HCT116 (cell line): ENCODE data around the gene NRCAM. TPM values are rescaled to one million over a fixed set of nuclear protein-coding genes. Genes with fewer than 3 reads are reported as not detected.

Experiments used
- ATAC-seq: fragments of 200-7000 bp; cut with Tn5 transposase; 2 replicates; pipeline ENCODE4 v1.9.1; 2020; ENCODE audit warnings: mild to moderate bottlenecking, moderate library complexity
- BruUV-seq: library from RNA; stranded (reverse); fragments of 400-500 nt; replicated peaks from 2 replicates; lab custom pipeline; 2021; lab: Mats Ljungman, UMichigan
- CTCF ChIA-PET: fragments of 300-600 bp; sonication (Branson Sonifier 250); formaldehyde crosslinking; loops from one replicate; lab custom pipeline; 2021; ENCODE audit warnings: antibody characterized with exemption; lab: Charles Lee
- POLR2A ChIA-PET: fragments of 300-600, 350-600 bp; sonication (Branson Sonifier 250); formaldehyde crosslinking; loops from one replicate; lab custom pipeline; 2021; ENCODE audit warnings: antibody characterized with exemption; lab: Charles Lee
- RAD21 ChIA-PET, 2 experiments: fragments of 300-600 bp; sonication (Branson Sonifier 250); formaldehyde crosslinking; loops; one replicate each; lab custom pipeline; 2023; ENCODE audit warnings: low total read pairs in 2 of 2; ENCODE audit not compliant: uncharacterized antibody in 2 of 2, unreplicated experiment in 2 of 2, low non-redundant PET in 1 of 2; lab: Charles Lee
- DNase-seq: peaks from one replicate; pipeline ENCODE4 v3.0.0-alpha.2; 2010; ENCODE audit warnings: low read depth, low spot score
- H2AFZ ChIP-seq: fragments of 200-600 bp; shearing (Covaris generic), sonication (generic); 2 replicates; pipeline ENCODE4 v1.6.1; 2017; ENCODE audit warnings: low read depth, mixed run types, mixed read lengths, antibody characterized with exemption, low read length; ENCODE audit not compliant: poor library complexity, severe bottlenecking
- H3K27ac ChIP-seq: 2 replicates; pipeline ENCODE4 v1.5.1; 2012; ENCODE audit warnings: low read depth, low read length
- H3K27me3 ChIP-seq: fragments of 200-600 bp; sonication (generic); 2 replicates; pipeline ENCODE4 v1.6.1; 2016; ENCODE audit warnings: mixed run types, low read length, mixed read lengths; ENCODE audit not compliant: insufficient read depth
- H3K36me3 ChIP-seq, 2 experiments: fragments of 200-500 bp in 1 of 2; fragments of 200-600 bp in 1 of 2; sonication (Bioruptor generic) in 1 of 2; sonication (generic) in 1 of 2; 2 replicates each; pipeline versions ENCODE4 v1.5.1 to v1.6.1; 2014 to 2016; ENCODE audit warnings: low read length in 2 of 2, inconsistent platforms in 1 of 2, mixed read lengths in 1 of 2, mixed run types in 1 of 2; ENCODE audit not compliant: insufficient read depth in 2 of 2, control insufficient read depth in 1 of 2
- H3K4me1 ChIP-seq, 2 experiments: fragments of 200-600 bp in 1 of 2; sonication (generic) in 1 of 2; 2 replicates each; pipeline versions ENCODE4 v1.5.1 to v1.6.1; 2012 to 2017; ENCODE audit warnings: low read length in 2 of 2, inconsistent platforms in 1 of 2, mild to moderate bottlenecking in 1 of 2, mixed read lengths in 1 of 2, mixed run types in 1 of 2, moderate library complexity in 1 of 2; ENCODE audit not compliant: insufficient read depth in 2 of 2, control insufficient read depth in 1 of 2
- H3K4me2 ChIP-seq: fragments of 200-600 bp; sonication (generic); 2 replicates; pipeline ENCODE4 v1.6.1; 2017; ENCODE audit warnings: mixed run types, low read length, mixed read lengths
- H3K4me3 ChIP-seq, 2 experiments: fragments of 200-600 bp in 1 of 2; sonication (generic) in 1 of 2; replicated peaks in 1 of 2; 2 replicates each; pipeline ENCODE4 v1.5.1; 2011 to 2016; ENCODE audit warnings: low read length in 2 of 2, control low read depth in 1 of 2, low read depth in 1 of 2, mild to moderate bottlenecking in 1 of 2, mixed read lengths in 1 of 2, mixed run types in 1 of 2
- H3K79me2 ChIP-seq: fragments of 200-600 bp; sonication (generic); 2 replicates; pipeline ENCODE4 v1.6.1; 2017; ENCODE audit warnings: mild to moderate bottlenecking, mixed run types, low read length, moderate library complexity, mixed read lengths; ENCODE audit not compliant: insufficient read depth
- H3K9ac ChIP-seq: fragments of 200-600 bp; sonication (generic); 2 replicates; pipeline ENCODE4 v1.6.1; 2016; ENCODE audit warnings: low read length, mixed read lengths
- H3K9me2 ChIP-seq: fragments of 200-600 bp; sonication (generic), shearing (Covaris generic); 2 replicates; pipeline ENCODE4 v1.6.1; 2017; ENCODE audit warnings: mixed run types, mild to moderate bottlenecking, moderate library complexity; ENCODE audit not compliant: insufficient read depth
- H3K9me3 ChIP-seq, 2 experiments: fragments of 200-500 bp in 1 of 2; fragments of 200-600 bp in 1 of 2; sonication (Bioruptor generic) in 1 of 2; sonication (generic) in 1 of 2; 2 replicates each; pipeline ENCODE4 v1.6.1; 2014 to 2017; ENCODE audit warnings: low read length in 2 of 2, mixed read lengths in 2 of 2, inconsistent platforms in 1 of 2, low read depth in 1 of 2, mild to moderate bottlenecking in 1 of 2, mixed run types in 1 of 2, moderate library complexity in 1 of 2; ENCODE audit not compliant: control insufficient read depth in 1 of 2, insufficient read depth in 1 of 2
- H4K20me1 ChIP-seq: fragments of 200-600 bp; sonication (generic), shearing (Covaris generic); 2 replicates; pipeline ENCODE4 v1.6.1; 2017; ENCODE audit warnings: mixed run types, mild to moderate bottlenecking, moderate library complexity; ENCODE audit not compliant: insufficient read depth
- CBX3 ChIP-seq: IDR thresholded peaks from 2 replicates; pipeline ENCODE4 v1.6.1; 2012; ENCODE audit warnings: low read depth
- CEBPB ChIP-seq: IDR thresholded peaks from 2 replicates; pipeline ENCODE4 v1.6.1; 2012; ENCODE audit warnings: low read depth
- EGR1 ChIP-seq: IDR thresholded peaks from 2 replicates; pipeline ENCODE4 v1.6.1; 2012; ENCODE audit warnings: low read depth
- ELF1 ChIP-seq: IDR thresholded peaks from 2 replicates; pipeline ENCODE4 v1.6.1; 2012; ENCODE audit warnings: low read depth, borderline replicate concordance
- EZH2 ChIP-seq: fragments of 200-600 bp; sonication (generic); IDR thresholded peaks from 2 replicates; pipeline ENCODE4 v1.6.1; 2017; ENCODE audit warnings: antibody characterized with exemption, mixed run types
- MAX ChIP-seq: IDR thresholded peaks from 2 replicates; pipeline ENCODE4 v1.6.1; 2012
- POLR2AphosphoS5 ChIP-seq: IDR thresholded peaks from 2 replicates; pipeline ENCODE4 v1.6.1; 2011; ENCODE audit warnings: mild to moderate bottlenecking, low read depth, low read length, moderate library complexity
- REST ChIP-seq: IDR thresholded peaks from 2 replicates; pipeline ENCODE4 v1.6.1; 2012; ENCODE audit warnings: low read depth
- SIN3A ChIP-seq: IDR thresholded peaks from 2 replicates; pipeline ENCODE4 v1.6.1; 2012; ENCODE audit warnings: low read depth
- SP1 ChIP-seq: IDR thresholded peaks from 2 replicates; pipeline ENCODE4 v1.6.1; 2012; ENCODE audit warnings: low read depth
- SRF ChIP-seq: IDR thresholded peaks from 2 replicates; pipeline ENCODE4 v1.6.1; 2012; ENCODE audit warnings: low read depth
- TCF7L2 ChIP-seq: IDR thresholded peaks from 2 replicates; pipeline ENCODE4 v1.7.0; 2011; ENCODE audit warnings: borderline replicate concordance, inconsistent platforms; ENCODE audit not compliant: insufficient read depth, insufficient read length; ENCODE audit errors: extremely low read depth
- YY1 ChIP-seq: IDR thresholded peaks from 2 replicates; pipeline ENCODE4 v1.6.1; 2011; ENCODE audit warnings: low read length, low read depth, moderate library complexity, mild to moderate bottlenecking; ENCODE audit not compliant: insufficient replicate concordance; ENCODE audit errors: extremely low read depth
- ZFX ChIP-seq: fragments of 450-650 bp; IDR thresholded peaks from 2 replicates; pipeline ENCODE4 v1.6.1; 2017
- intact Hi-C: fragments of 100-400 bp; cut with micrococcal nuclease; formaldehyde crosslinking; loops from 2 replicates; pipeline ENCODE4 v1.10.0; 2022
- total RNA-seq: library from RNA; stranded (reverse); gene quantifications from one replicate; pipeline ENCODE4 v1.2.1, GENCODE V29; 2021; ENCODE audit not compliant: unreplicated experiment

NRCAM gene
- total RNA-seq, 1 experiment from 2014 or later = 0.15 TPM

GRCh38 chr7:108171164-108171563 lies 285.1 kb downstream of the NRCAM start:
- Histone ChIP-seq H3K9ac (no peak overlapping the region), H3K4me2 (no peak overlapping the region), H2AFZ (no peak overlapping the region), H3K9me3 (no peaks in the 10 kb centered on the region), H3K36me3 (no peaks in the 10 kb centered on the region), H3K27ac (no peak overlapping the region), H3K4me1 (no peaks in the 10 kb centered on the region), H3K9me2 (no peaks in the 10 kb centered on the region), H4K20me1 (no peaks in the 10 kb centered on the region), H3K79me2 (no peaks in the 10 kb centered on the region), H3K27me3 (no peaks in the 10 kb centered on the region), H3K4me3 (no peak overlapping the region)
- ChIA-PET RAD21 (no interaction called here), CTCF (no interaction called here), POLR2A (no interaction called here)
- no peak for TF ChIP-seq CBX3
- TF ChIP-seq EZH2 = no peak
- no peak for TF ChIP-seq SIN3A
- TF ChIP-seq YY1 = no peak
- TF ChIP-seq POLR2AphosphoS5 = no peak
- no peak for TF ChIP-seq SP1
- TF ChIP-seq TCF7L2 = no peak
- no peak for TF ChIP-seq EGR1
- TF ChIP-seq MAX = no peak
- no peak for TF ChIP-seq ZFX
- TF ChIP-seq REST = no peak
- TF ChIP-seq SRF = no peak
- no peak for TF ChIP-seq CEBPB
- no peak for TF ChIP-seq ELF1
- DNase-seq (no peak), ATAC-seq (no peak)
- intact Hi-C loops = no loop called here
- BruUV-seq = no TSS peak
